Breast epithelium (tissue), 3 donors: ENCODE results near the gene ANXA6.

ENCODE experiments used
- POLR2A ChIP-seq: fragments of 450-650 bp; IDR thresholded peaks from one replicate; pipeline ENCODE4 v1.6.1; 2016; ENCODE audit warnings: antibody characterized with exemption, mild to moderate bottlenecking, moderate library complexity
- POLR2AphosphoS5 ChIP-seq, 3 donors: sonication (generic); formaldehyde crosslinking; IDR thresholded peaks; one replicate each; pipeline ENCODE4 v1.6.1; 2017; ENCODE audit warnings: antibody characterized with exemption in 3 of 3
- TF ChIP-seq, protein P1 (sequence below), 3 donors: fragments of 450-650 bp; IDR thresholded peaks; one replicate each; pipeline ENCODE4 v1.5.1; 2016 to 2017; ENCODE audit warnings: antibody characterized with exemption in 3 of 3, mild to moderate bottlenecking in 3 of 3, moderate library complexity in 3 of 3

DNA sequence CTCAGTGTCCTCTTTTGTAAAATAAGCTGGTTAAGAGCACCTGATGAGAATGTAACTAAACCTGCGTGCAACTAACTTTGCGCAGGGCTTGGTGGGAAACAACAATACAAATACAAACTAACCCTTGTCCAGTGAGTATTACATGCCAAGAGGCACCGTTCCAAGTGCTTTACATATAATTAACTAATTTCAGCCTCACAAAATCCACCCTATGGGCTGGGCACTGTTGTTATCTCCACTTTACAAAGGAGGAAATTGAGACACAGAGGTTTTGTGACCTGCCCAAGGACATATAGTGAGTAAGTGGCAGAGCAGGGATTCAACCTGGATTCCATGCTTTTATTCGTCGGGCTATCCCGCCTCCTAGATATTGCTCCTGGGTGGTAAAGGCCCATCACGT, 50.5 kb downstream of the ANXA6 start:
- TF ChIP-seq POLR2AphosphoS5 (IDR thresholded peaks at IDR 0.05) (no peak), POLR2A (no peak)
- TF ChIP-seq, protein P1, sequence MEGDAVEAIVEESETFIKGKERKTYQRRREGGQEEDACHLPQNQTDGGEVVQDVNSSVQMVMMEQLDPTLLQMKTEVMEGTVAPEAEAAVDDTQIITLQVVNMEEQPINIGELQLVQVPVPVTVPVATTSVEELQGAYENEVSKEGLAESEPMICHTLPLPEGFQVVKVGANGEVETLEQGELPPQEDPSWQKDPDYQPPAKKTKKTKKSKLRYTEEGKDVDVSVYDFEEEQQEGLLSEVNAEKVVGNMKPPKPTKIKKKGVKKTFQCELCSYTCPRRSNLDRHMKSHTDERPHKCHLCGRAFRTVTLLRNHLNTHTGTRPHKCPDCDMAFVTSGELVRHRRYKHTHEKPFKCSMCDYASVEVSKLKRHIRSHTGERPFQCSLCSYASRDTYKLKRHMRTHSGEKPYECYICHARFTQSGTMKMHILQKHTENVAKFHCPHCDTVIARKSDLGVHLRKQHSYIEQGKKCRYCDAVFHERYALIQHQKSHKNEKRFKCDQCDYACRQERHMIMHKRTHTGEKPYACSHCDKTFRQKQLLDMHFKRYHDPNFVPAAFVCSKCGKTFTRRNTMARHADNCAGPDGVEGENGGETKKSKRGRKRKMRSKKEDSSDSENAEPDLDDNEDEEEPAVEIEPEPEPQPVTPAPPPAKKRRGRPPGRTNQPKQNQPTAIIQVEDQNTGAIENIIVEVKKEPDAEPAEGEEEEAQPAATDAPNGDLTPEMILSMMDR (IDR thresholded peaks at IDR 0.05): no peak
